Neural cell (in vitro differentiated cells): Measurements from ENCODE around the gene NTN3. TPM values are rescaled to one million over a fixed set of nuclear protein-coding genes. Genes with fewer than 3 reads are reported as not detected.

Experiments used
- H2AFZ ChIP-seq: fragments of 200-600, 300-800 bp; sonication (generic), shearing (Covaris generic); 2 replicates; pipeline ENCODE4 v1.6.0; 2014; ENCODE audit warnings: low read depth, mild to moderate bottlenecking, antibody characterized with exemption, low read length, moderate library complexity
- H3F3A ChIP-seq: fragments of 200-600 bp; shearing (Covaris generic); 2 replicates; pipeline ENCODE4 v1.6.1; 2016; ENCODE audit warnings: mild to moderate bottlenecking, moderate library complexity, mixed read lengths, antibody characterized with exemption, low read length; ENCODE audit not compliant: insufficient read depth, poor library complexity, severe bottlenecking
- H3K27ac ChIP-seq: fragments of 200-600, 300-800 bp; sonication (generic), shearing (Covaris generic); 2 replicates; pipeline ENCODE4 v1.5.1; 2014; ENCODE audit warnings: mild to moderate bottlenecking, low read length, moderate library complexity
- H3K27me3 ChIP-seq: fragments of 300-800, 200-600 bp; sonication (generic), shearing (Covaris generic); 2 replicates; pipeline ENCODE4 v1.6.0; 2014; ENCODE audit warnings: mild to moderate bottlenecking, low read depth, low read length, moderate library complexity; ENCODE audit not compliant: insufficient read depth
- H3K36me3 ChIP-seq: fragments of 300-800, 200-600 bp; sonication (generic), shearing (Covaris generic); 2 replicates; pipeline ENCODE4 v1.5.1; 2014; ENCODE audit warnings: mild to moderate bottlenecking, antibody characterized with exemption, low read length, moderate library complexity; ENCODE audit not compliant: insufficient read depth
- H3K4me2 ChIP-seq: fragments of 300-800, 200-600 bp; sonication (generic), shearing (Covaris generic); 2 replicates; pipeline ENCODE4 v1.6.0; 2014; ENCODE audit warnings: mild to moderate bottlenecking, low read length
- H3K4me3 ChIP-seq: fragments of 300-800, 200-600 bp; sonication (generic), shearing (Covaris generic); 2 replicates; pipeline ENCODE4 v1.5.1; 2014; ENCODE audit warnings: mild to moderate bottlenecking, low read length, moderate library complexity
- H3K79me2 ChIP-seq: fragments of 200-600 bp; shearing (Covaris generic); replicated peaks from 2 replicates; pipeline ENCODE4 v1.6.0; 2014; ENCODE audit warnings: mild to moderate bottlenecking, low read length, moderate library complexity; ENCODE audit not compliant: insufficient read depth
- H3K9ac ChIP-seq: fragments of 300-800, 200-600 bp; sonication (generic), shearing (Covaris generic); 2 replicates; pipeline ENCODE4 v1.6.1; 2016; ENCODE audit warnings: mild to moderate bottlenecking, low read length, mixed read lengths
- H3K9me2 ChIP-seq: fragments of 200-600 bp; shearing (Covaris generic); 2 replicates; pipeline ENCODE4 v1.6.1; 2016; ENCODE audit warnings: mild to moderate bottlenecking, low read length, mixed read lengths; ENCODE audit not compliant: insufficient read depth
- H3K9me3 ChIP-seq: fragments of 200-600, 300-800 bp; sonication (generic), shearing (Covaris generic); 2 replicates; pipeline ENCODE4 v1.6.1; 2016; ENCODE audit warnings: mild to moderate bottlenecking, mixed run types, low read length, moderate library complexity, mixed read lengths
- H4K20me1 ChIP-seq: fragments of 200-600 bp; shearing (Covaris generic); 2 replicates; pipeline ENCODE4 v1.6.1; 2016; ENCODE audit warnings: mild to moderate bottlenecking, mixed run types; ENCODE audit not compliant: insufficient read depth
- EP300 ChIP-seq: fragments of 450-650 bp; conservative IDR thresholded peaks from 2 replicates; pipeline ENCODE4 v1.6.1; 2014; ENCODE audit warnings: antibody characterized with exemption, mild to moderate bottlenecking, moderate library complexity; ENCODE audit not compliant: poor library complexity, severe bottlenecking
- EZH2 ChIP-seq: fragments of 200-600, 300-800 bp; shearing (Covaris generic), sonication (generic); IDR thresholded peaks from 2 replicates; pipeline ENCODE4 v1.6.1; 2014; ENCODE audit warnings: antibody characterized with exemption, low read length, borderline replicate concordance, mild to moderate bottlenecking; ENCODE audit not compliant: insufficient read depth, poor library complexity, severe bottlenecking
- MXI1 ChIP-seq: fragments of 450-650 bp; conservative IDR thresholded peaks from 2 replicates; pipeline ENCODE4 v1.6.1; 2014; ENCODE audit warnings: antibody characterized with exemption, mild to moderate bottlenecking; ENCODE audit not compliant: poor library complexity, severe bottlenecking
- POLR2AphosphoS5 ChIP-seq: IDR thresholded peaks from 2 replicates; pipeline ENCODE4 v1.6.1; 2012
- RAD21 ChIP-seq: fragments of 450-650 bp; conservative IDR thresholded peaks from 2 replicates; pipeline ENCODE4 v1.6.1; 2014; ENCODE audit warnings: antibody characterized with exemption, mild to moderate bottlenecking, moderate library complexity
- REST ChIP-seq: IDR thresholded peaks from 2 replicates; pipeline ENCODE4 v1.6.1; 2012; ENCODE audit warnings: borderline replicate concordance
- SMC3 ChIP-seq: fragments of 450-650 bp; conservative IDR thresholded peaks from 2 replicates; pipeline ENCODE4 v1.6.1; 2014; ENCODE audit warnings: antibody characterized with exemption, mild to moderate bottlenecking, moderate library complexity; ENCODE audit not compliant: poor library complexity
- TAF1 ChIP-seq: IDR thresholded peaks from 2 replicates; pipeline ENCODE4 v1.6.1; 2012; ENCODE audit warnings: low read depth
- polyA plus RNA-seq: library from polyadenylated mRNA; depleted of rRNA; stranded (reverse); fragments of >200 nt; gene quantifications from 2 replicates; pipeline ENCODE4 v1.2.3, GENCODE V29; 2014
- TF ChIP-seq, protein P1 (sequence below): fragments of 450-650 bp; IDR thresholded peaks from 2 replicates; pipeline ENCODE4 v1.5.1; 2014; ENCODE audit warnings: antibody characterized with exemption, mild to moderate bottlenecking, moderate library complexity; ENCODE audit not compliant: poor library complexity, severe bottlenecking

NTN3 gene
- polyA plus RNA-seq, 1 donor from 2014 or later = 1.2 TPM

- no peaks in the 10 kb centered on the region for H4K20me1 ChIP-seq
- no peaks in the 10 kb centered on the region for H3K27me3 ChIP-seq
- no peaks in the 10 kb centered on the region for H3K9me2 ChIP-seq
- H2AFZ ChIP-seq = no peak overlapping the region
- H3K4me3 ChIP-seq = no peak overlapping the region
- H3F3A ChIP-seq = no peaks in the 10 kb centered on the region
- H3K9me3 ChIP-seq = no peaks in the 10 kb centered on the region
- no peak overlapping the region for H3K27ac ChIP-seq
- H3K9ac ChIP-seq = no peak overlapping the region
- H3K79me2 ChIP-seq = no peaks in the 10 kb centered on the region
- no peaks in the 10 kb centered on the region for H3K36me3 ChIP-seq
- TF ChIP-seq TAF1 = no peak
- TF ChIP-seq, protein P1, sequence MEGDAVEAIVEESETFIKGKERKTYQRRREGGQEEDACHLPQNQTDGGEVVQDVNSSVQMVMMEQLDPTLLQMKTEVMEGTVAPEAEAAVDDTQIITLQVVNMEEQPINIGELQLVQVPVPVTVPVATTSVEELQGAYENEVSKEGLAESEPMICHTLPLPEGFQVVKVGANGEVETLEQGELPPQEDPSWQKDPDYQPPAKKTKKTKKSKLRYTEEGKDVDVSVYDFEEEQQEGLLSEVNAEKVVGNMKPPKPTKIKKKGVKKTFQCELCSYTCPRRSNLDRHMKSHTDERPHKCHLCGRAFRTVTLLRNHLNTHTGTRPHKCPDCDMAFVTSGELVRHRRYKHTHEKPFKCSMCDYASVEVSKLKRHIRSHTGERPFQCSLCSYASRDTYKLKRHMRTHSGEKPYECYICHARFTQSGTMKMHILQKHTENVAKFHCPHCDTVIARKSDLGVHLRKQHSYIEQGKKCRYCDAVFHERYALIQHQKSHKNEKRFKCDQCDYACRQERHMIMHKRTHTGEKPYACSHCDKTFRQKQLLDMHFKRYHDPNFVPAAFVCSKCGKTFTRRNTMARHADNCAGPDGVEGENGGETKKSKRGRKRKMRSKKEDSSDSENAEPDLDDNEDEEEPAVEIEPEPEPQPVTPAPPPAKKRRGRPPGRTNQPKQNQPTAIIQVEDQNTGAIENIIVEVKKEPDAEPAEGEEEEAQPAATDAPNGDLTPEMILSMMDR = no peak
- H3K4me2 ChIP-seq = no peak overlapping the region
Measured at GRCh38 chr16:2449118-2449517, 22.0 kb upstream of the NTN3 start.

DNA sequence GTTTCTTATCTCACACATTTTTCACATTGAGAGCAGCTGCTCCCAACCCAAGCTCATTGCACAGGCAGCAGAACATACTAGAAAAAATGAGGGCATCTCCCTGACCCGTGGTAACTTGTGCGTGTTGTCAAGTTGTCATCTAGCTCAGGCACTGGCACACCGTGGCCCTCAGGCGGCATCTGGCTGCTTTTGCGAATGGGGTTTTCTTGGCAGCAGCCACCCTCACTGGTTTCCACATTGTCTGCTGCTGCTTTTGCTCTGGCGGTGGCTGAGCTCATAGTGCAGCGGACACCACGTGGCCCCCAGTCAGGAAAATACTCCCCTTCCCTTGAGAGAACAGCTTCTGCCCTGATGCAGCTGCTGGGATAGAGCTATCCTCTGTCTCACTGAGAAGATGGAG, 20.6 kb upstream of the NTN3 start:
- Histone ChIP-seq H3K79me2 (no peaks in the 10 kb centered on the region), H4K20me1 (no peaks in the 10 kb centered on the region), H3K27ac (no peak overlapping the region), H3K27me3 (no peaks in the 10 kb centered on the region), H3K4me2 (no peak overlapping the region), H2AFZ (no peak overlapping the region), H3K36me3 (no peaks in the 10 kb centered on the region), H3K9ac (no peak overlapping the region), H3K9me2 (no peaks in the 10 kb centered on the region), H3K9me3 (no peaks in the 10 kb centered on the region), H3K4me3 (no peak overlapping the region), H3F3A (no peaks in the 10 kb centered on the region)
- no peak for TF ChIP-seq TAF1
- no peak for TF ChIP-seq SMC3
- TF ChIP-seq EP300 = no peak
- TF ChIP-seq RAD21 = no peak
- TF ChIP-seq MXI1 = no peak
- TF ChIP-seq, protein P1 = no peak
- no peak for TF ChIP-seq REST
- no peak for TF ChIP-seq EZH2
- no peak for TF ChIP-seq POLR2AphosphoS5
